ENCODE results near the gene BUD23.
"Not testable (repeated sequence)": the region's sequence is repeated elsewhere in the genome, so short reads cannot be mapped to it uniquely, and the experiment has no call there.

The BUD23 gene

DNA sequence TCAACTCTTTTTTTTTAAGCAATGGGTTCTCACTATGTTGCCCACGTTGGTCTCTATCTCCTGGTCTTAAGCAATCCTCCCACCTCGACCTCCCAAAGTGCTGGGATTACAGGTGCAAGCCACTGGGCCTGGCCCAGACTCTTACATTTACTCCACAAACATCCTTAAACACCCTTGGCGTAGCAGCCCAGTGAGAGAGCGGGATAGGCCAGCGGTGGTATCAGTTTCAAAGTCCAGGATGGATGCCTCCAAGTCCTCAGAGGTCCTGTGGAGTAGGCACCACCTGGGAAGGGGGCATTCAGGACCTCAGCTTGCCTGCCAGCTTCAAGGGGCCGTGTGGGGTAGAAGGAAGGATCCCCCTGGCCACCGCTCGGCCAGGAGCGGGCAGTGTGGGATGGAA is 33.8 kb upstream of the BUD23 start:
- no peaks in the 10 kb centered on the region for H3K36me3 ChIP-seq
- DNase-seq = no peak
- no peaks in the 10 kb centered on the region for H3K9me3 ChIP-seq
- TF ChIP-seq, protein P1, sequence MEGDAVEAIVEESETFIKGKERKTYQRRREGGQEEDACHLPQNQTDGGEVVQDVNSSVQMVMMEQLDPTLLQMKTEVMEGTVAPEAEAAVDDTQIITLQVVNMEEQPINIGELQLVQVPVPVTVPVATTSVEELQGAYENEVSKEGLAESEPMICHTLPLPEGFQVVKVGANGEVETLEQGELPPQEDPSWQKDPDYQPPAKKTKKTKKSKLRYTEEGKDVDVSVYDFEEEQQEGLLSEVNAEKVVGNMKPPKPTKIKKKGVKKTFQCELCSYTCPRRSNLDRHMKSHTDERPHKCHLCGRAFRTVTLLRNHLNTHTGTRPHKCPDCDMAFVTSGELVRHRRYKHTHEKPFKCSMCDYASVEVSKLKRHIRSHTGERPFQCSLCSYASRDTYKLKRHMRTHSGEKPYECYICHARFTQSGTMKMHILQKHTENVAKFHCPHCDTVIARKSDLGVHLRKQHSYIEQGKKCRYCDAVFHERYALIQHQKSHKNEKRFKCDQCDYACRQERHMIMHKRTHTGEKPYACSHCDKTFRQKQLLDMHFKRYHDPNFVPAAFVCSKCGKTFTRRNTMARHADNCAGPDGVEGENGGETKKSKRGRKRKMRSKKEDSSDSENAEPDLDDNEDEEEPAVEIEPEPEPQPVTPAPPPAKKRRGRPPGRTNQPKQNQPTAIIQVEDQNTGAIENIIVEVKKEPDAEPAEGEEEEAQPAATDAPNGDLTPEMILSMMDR (IDR thresholded peaks at IDR 0.05; ENCODE audit: low read depth, low read length) = no peak
- no peak overlapping the region for H3K4me3 ChIP-seq (ENCODE audit: low read depth, low read length)
- H3K4me1 ChIP-seq = no peaks in the 10 kb centered on the region
- H3K27me3 ChIP-seq = peaks cover 65% of the 10 kb centered on the region

- Histone ChIP-seq H3K27me3 (peaks cover 63% of the 10 kb centered on the region), H3K4me3 (ENCODE audit: low read depth, low read length) (no peak overlapping the region), H3K9me3 (no peaks in the 10 kb centered on the region), H3K4me1 (no peaks in the 10 kb centered on the region), H3K36me3 (no peaks in the 10 kb centered on the region)
- DNase-seq = no peak
- TF ChIP-seq, protein P1 (IDR thresholded peaks at IDR 0.05; ENCODE audit: low read depth, low read length) = no peak
Observed at GRCh38 chr7:73650524-73650923, 32.9 kb upstream of the BUD23 start.

DNA sequence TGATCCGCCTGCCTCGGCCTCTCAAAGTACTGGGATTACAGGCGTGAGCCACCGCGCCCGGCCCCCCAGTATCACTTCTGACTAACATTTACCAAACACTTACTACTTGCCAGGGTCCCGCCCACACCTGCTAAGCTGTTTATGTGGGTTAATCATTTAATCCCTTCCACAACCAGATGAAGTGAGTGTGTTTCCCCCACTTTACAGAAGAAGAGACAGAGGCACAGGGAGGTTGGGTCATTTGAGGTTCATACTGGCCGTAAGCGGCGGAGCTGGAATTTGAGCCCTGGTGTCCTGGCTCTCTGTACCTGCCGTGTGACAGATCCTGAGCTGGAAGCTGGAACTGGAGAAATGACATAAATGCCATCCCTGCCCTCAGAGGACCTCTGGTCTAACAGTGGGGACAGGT is 30.9 kb upstream of the BUD23 start:
- no peaks in the 10 kb centered on the region for H3K4me1 ChIP-seq
- no peak for DNase-seq
- peaks cover 45% of the 10 kb centered on the region for H3K27me3 ChIP-seq
- TF ChIP-seq, protein P1 (IDR thresholded peaks at IDR 0.05; ENCODE audit: low read depth, low read length) = no peak
- no peak overlapping the region for H3K4me3 ChIP-seq (ENCODE audit: low read depth, low read length)
- H3K36me3 ChIP-seq = no peaks in the 10 kb centered on the region
- H3K9me3 ChIP-seq = no peaks in the 10 kb centered on the region

DNA sequence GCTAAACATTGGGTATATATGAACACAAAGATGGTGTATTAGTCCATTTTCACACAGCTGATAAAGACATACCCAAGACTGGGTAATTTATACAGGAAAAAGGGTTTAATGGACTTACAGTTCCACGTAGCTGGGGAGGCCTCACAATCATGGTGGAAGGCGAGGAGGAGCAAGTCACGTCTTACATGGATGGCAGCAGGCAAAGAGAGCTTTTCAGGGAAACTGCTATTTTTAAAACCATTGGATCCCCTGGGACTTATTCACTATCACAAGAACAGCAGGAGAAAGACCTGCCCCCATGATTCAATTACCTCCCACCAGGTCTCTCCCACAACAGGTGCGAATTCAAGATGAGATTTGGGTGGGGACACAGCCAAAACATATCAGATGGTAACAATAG is 28.1 kb upstream of the BUD23 start:
- H3K27me3 ChIP-seq = peaks cover 25% of the 10 kb centered on the region
- not testable (repeated sequence) for H3K36me3 ChIP-seq; H3K9me3 ChIP-seq; H3K4me3 ChIP-seq (ENCODE audit: low read depth, low read length); DNase-seq; H3K4me1 ChIP-seq

DNA sequence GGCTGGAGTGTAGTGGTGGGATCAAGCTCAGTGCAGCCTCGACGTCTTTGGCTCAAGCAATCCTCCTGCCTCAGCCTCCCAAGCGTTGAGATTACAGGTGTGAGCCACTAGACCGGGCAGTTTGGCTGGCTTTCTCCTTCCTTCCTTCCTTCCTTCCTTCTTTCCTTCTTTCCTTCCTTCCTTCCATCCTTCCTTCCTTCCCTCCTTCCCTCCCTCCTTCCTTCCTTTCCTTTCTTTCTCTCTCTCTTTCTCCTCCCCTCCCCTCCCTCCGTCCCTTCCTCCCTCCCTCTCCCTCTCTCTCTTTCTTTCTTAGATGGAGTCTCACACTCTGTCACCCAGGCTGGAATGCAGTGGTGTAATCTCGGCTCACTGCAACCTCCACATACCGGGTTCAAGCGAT is 23.4 kb upstream of the BUD23 start:
- Histone ChIP-seq H3K4me3 (ENCODE audit: low read depth, low read length) (no peak overlapping the region), H3K36me3 (no peaks in the 10 kb centered on the region), H3K4me1 (no peaks in the 10 kb centered on the region), H3K9me3 (no peaks in the 10 kb centered on the region), H3K27me3 (peaks cover 15% of the 10 kb centered on the region)
- no peak for DNase-seq
- TF ChIP-seq, protein P1 (IDR thresholded peaks at IDR 0.05; ENCODE audit: low read depth, low read length) = no peak

DNA sequence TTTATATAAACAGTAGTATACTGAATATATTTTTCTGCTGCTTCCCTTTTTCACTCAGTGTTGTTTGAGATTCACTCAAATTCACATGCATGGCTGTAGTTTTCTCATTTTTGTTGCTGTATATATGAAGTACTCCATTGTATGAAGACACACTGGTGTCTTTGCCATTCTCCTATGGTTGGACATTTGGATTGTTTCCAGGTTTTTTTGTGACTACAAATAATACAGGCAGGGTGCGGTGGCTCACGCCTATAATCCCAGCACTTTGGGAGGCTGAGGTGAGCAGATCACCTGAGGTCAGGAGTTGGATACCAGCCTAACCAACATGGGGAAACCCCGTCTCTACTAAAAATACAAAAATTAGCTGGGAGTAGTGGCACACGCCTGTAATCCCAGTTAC is 22.8 kb upstream of the BUD23 start:
- H3K27me3 ChIP-seq = peaks cover 15% of the 10 kb centered on the region
- not testable (repeated sequence) for H3K36me3 ChIP-seq; H3K4me1 ChIP-seq; DNase-seq; H3K9me3 ChIP-seq; H3K4me3 ChIP-seq (ENCODE audit: low read depth, low read length)

DNA sequence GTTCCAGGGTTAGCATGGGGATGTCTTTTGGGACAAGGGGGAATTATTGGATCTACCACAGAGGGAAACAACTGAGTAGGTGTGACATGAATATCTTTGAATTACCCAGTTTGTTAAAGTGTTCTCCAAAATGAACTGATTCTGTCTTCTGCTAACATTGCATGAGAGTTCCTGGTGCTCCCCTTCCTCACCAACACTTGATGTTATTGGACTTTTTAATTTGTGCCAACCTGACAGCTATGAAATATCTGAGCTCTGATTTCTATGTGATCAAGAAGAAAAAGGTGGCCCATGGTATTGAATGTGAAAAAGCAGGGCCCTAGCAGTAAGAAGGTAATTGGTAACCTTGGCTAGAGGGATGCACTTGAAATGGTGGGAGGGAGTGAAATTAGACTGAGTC is 20.4 kb upstream of the BUD23 start:
- no peaks in the 10 kb centered on the region for H3K4me1 ChIP-seq
- TF ChIP-seq, protein P1 (IDR thresholded peaks at IDR 0.05; ENCODE audit: low read depth, low read length) = no peak
- DNase-seq = no peak
- H3K27me3 ChIP-seq = peaks cover 15% of the 10 kb centered on the region
- no peaks in the 10 kb centered on the region for H3K36me3 ChIP-seq
- no peak overlapping the region for H3K4me3 ChIP-seq (ENCODE audit: low read depth, low read length)
- no peaks in the 10 kb centered on the region for H3K9me3 ChIP-seq
